ENCODE measurements around the gene GPC6.

Gene GPC6

DNA sequence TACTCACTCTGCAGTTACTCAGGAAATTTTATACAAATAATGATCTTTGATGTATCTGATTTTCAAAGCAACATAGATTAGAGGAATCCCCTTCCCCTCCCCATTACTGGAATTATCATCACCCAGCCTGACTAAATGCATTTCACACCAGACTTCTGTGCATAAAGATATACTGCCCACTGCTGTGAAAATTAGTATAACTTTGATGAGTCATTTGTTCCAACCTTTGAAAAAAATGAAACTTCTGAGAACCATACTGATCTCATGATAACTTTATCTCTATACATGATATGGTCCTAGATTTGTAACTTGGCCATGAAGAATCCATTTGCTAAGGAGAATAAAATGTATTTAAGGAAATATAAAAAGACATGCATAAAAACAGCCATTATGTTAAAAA is 63.9 kb downstream of the GPC6 start:
- no peak overlapping the region for H3K27ac ChIP-seq (ENCODE audit: low read length)
- H3K4me1 ChIP-seq (ENCODE audit: control insufficient read depth, insufficient read depth, low read length): peaks cover 4% of the 10 kb centered on the region; the same call in 1 of the 2 replicates
- DNase-seq (ENCODE audit: low read depth, low spot score): no peak
- no peak overlapping the region for H3K4me3 ChIP-seq (ENCODE audit: low read length)
- no peaks in the 10 kb centered on the region for H3K36me3 ChIP-seq (ENCODE audit: control insufficient read depth, insufficient read depth, low read length)
- H3K27me3 ChIP-seq (ENCODE audit: control insufficient read depth, insufficient read depth, low read length): no peaks in the 10 kb centered on the region
- H3K9me3 ChIP-seq (ENCODE audit: control insufficient read depth, insufficient read depth, low read length): no peaks in the 10 kb centered on the region

GRCh38 chr13:93292366-93292765 is 65.8 kb downstream of the GPC6 start:
- no CpG with 5 or more reads among the region's 1 CpG for WGBS (ENCODE audit: insufficient coverage, insufficient read length)
- H3K36me3 ChIP-seq (ENCODE audit: control insufficient read depth, insufficient read depth, low read length): no peaks in the 10 kb centered on the region
- peaks cover 2% of the 10 kb centered on the region; the same call in 1 of the 2 replicates for H3K4me1 ChIP-seq (ENCODE audit: control insufficient read depth, insufficient read depth, low read length)
- no peaks in the 10 kb centered on the region for H3K27me3 ChIP-seq (ENCODE audit: control insufficient read depth, insufficient read depth, low read length)
- no peaks in the 10 kb centered on the region for H3K9me3 ChIP-seq (ENCODE audit: control insufficient read depth, insufficient read depth, low read length)
- H3K4me3 ChIP-seq (ENCODE audit: low read length): no peak overlapping the region
- no peak overlapping the region for H3K27ac ChIP-seq (ENCODE audit: low read length)
- no peak for DNase-seq (ENCODE audit: low read depth, low spot score)

DNA sequence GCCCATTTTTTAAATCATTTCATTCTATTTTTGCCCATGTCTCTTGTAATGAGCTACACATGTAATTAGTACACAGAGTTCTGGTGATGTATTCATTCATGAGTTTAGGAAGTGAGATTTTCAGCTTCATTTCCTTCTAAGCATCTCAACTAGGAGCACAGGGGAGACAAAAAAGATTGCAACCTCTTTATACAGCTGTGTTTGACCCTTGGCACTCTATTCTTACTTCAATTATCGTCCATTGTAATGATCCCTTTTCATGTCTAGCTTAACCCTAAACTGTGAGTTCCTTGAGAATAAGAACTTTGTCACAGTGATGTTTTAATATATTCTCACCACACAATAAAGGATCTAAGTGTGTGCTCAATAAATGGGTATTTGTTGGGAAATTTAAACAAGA is 67.1 kb downstream of the GPC6 start:
- no CpG with 5 or more reads among the region's 1 CpG for WGBS (ENCODE audit: insufficient coverage, insufficient read length)

DNA sequence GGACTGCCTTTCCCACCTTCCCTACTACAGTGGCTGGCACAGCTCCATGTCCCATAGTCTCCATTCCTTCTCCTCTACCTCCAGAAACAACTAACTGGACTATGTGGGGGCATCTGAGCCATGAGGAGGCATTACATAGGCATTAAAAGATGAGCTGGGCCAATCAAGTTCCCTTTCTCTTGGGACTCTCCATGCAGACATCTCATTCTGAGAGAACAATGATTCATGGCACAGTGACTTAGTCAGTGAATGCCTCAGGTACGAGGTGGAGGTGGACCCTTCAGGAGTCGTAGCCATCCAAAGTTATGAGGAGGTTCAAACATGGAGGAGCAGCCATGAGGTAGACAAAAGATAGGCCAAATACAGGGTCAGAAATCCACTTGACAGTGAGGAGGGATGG is 70.0 kb downstream of the GPC6 start:
- WGBS (ENCODE audit: insufficient coverage, insufficient read length): no CpG with 5 or more reads among the region's 2 CpGs
- no peak overlapping the region for H3K4me3 ChIP-seq (ENCODE audit: low read length)
- H3K27ac ChIP-seq (ENCODE audit: low read length): no peak overlapping the region

More for the DNA sequence above, 67.1 kb downstream of the GPC6 start:
- Histone ChIP-seq H3K27me3 (ENCODE audit: control insufficient read depth, insufficient read depth, low read length) (no peaks in the 10 kb centered on the region), H3K9me3 (ENCODE audit: control insufficient read depth, insufficient read depth, low read length) (no peaks in the 10 kb centered on the region), H3K4me1 (ENCODE audit: control insufficient read depth, insufficient read depth, low read length) (peaks cover under 1% of the 10 kb centered on the region; the same call in 1 of the 2 replicates), H3K36me3 (ENCODE audit: control insufficient read depth, insufficient read depth, low read length) (no peaks in the 10 kb centered on the region), H3K27ac (ENCODE audit: low read length) (no peak overlapping the region), H3K4me3 (ENCODE audit: low read length) (no peak overlapping the region)
- DNase-seq (ENCODE audit: low read depth, low spot score): no peak

GRCh38 chr13:93298713-93299112 is 72.1 kb downstream of the GPC6 start:
- no peak for DNase-seq (ENCODE audit: low read depth, low spot score)
- Histone ChIP-seq H3K4me3 (ENCODE audit: low read length) (no peak overlapping the region), H3K27me3 (ENCODE audit: control insufficient read depth, insufficient read depth, low read length) (no peaks in the 10 kb centered on the region), H3K36me3 (ENCODE audit: control insufficient read depth, insufficient read depth, low read length) (no peaks in the 10 kb centered on the region), H3K27ac (ENCODE audit: low read length) (no peak overlapping the region), H3K4me1 (ENCODE audit: control insufficient read depth, insufficient read depth, low read length) (no peaks in the 10 kb centered on the region), H3K9me3 (ENCODE audit: control insufficient read depth, insufficient read depth, low read length) (no peaks in the 10 kb centered on the region)
- no CpG with 5 or more reads among the region's 4 CpGs for WGBS (ENCODE audit: insufficient coverage, insufficient read length)

More for the DNA sequence above, 70.0 kb downstream of the GPC6 start:
- no peaks in the 10 kb centered on the region for H3K36me3 ChIP-seq (ENCODE audit: control insufficient read depth, insufficient read depth, low read length)
- H3K27me3 ChIP-seq (ENCODE audit: control insufficient read depth, insufficient read depth, low read length): no peaks in the 10 kb centered on the region
- no peaks in the 10 kb centered on the region for H3K9me3 ChIP-seq (ENCODE audit: control insufficient read depth, insufficient read depth, low read length)
- no peak for DNase-seq (ENCODE audit: low read depth, low spot score)
- H3K4me1 ChIP-seq (ENCODE audit: control insufficient read depth, insufficient read depth, low read length): no peaks in the 10 kb centered on the region

DNA sequence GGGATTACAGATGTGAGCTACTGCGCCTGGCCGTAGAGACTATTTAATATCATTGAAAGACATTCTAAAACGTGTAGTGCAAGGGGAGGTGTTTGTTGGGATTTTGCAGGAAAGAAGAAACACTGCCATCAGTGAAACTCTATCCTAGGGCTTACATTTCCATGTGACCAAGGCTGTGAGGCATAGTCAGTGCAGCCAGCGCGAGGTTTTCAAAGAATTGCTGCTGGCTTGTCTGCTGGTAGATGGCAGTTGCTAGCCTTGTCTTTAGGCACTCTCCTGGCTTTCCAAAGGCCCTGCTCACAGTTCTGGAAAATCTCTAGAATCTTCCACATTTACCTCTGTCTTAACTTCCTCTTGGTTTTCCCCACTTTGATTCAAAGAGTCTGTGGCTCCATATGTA is 77.5 kb downstream of the GPC6 start:
- Histone ChIP-seq H3K4me3 (ENCODE audit: low read length) (no peak overlapping the region), H3K4me1 (ENCODE audit: control insufficient read depth, insufficient read depth, low read length) (no peaks in the 10 kb centered on the region; the same call in 1 of the 2 replicates), H3K9me3 (ENCODE audit: control insufficient read depth, insufficient read depth, low read length) (no peaks in the 10 kb centered on the region), H3K27me3 (ENCODE audit: control insufficient read depth, insufficient read depth, low read length) (no peaks in the 10 kb centered on the region), H3K36me3 (ENCODE audit: control insufficient read depth, insufficient read depth, low read length) (no peaks in the 10 kb centered on the region), H3K27ac (ENCODE audit: low read length) (no peak overlapping the region)
- WGBS (ENCODE audit: insufficient coverage, insufficient read length): no CpG with 5 or more reads among the region's 5 CpGs
- no peak for DNase-seq (ENCODE audit: low read depth, low spot score)

GRCh38 chr13:93304868-93305613 is 78.4 kb downstream of the GPC6 start:
- no CpG with 5 or more reads among the region's 6 CpGs for WGBS (ENCODE audit: insufficient coverage, insufficient read length)
- no peak overlapping the region for H3K4me3 ChIP-seq (ENCODE audit: low read length)
- no peaks in the 10 kb centered on the region for H3K36me3 ChIP-seq (ENCODE audit: control insufficient read depth, insufficient read depth, low read length)
- no peak overlapping the region for H3K27ac ChIP-seq (ENCODE audit: low read length)
- H3K9me3 ChIP-seq (ENCODE audit: control insufficient read depth, insufficient read depth, low read length): no peaks in the 10 kb centered on the region
- H3K27me3 ChIP-seq (ENCODE audit: control insufficient read depth, insufficient read depth, low read length): no peaks in the 10 kb centered on the region
- DNase-seq (ENCODE audit: low read depth, low spot score): no peak
- H3K4me1 ChIP-seq (ENCODE audit: control insufficient read depth, insufficient read depth, low read length): no peaks in the 10 kb centered on the region; the same call in 1 of the 2 replicates

DNA sequence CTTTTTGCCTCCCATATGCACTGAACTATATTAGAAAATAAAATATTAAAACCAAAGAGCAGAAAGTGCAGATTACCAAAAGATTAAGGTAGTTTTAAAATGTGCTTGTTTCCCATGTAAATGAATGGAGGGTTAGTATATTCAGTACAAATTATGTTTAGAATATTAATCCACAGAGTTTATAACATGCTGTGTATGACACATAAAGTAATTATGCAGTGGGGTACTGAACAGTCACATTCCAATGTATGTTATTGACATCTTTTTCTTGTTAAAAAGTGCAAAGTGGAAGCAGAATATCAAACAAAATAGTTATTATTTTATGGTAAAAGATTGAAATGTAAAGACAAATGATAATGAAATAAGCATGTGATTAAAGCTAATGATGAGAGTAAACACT is 79.3 kb downstream of the GPC6 start:
- Histone ChIP-seq H3K9me3 (ENCODE audit: control insufficient read depth, insufficient read depth, low read length) (no peaks in the 10 kb centered on the region), H3K36me3 (ENCODE audit: control insufficient read depth, insufficient read depth, low read length) (no peaks in the 10 kb centered on the region), H3K27me3 (ENCODE audit: control insufficient read depth, insufficient read depth, low read length) (no peaks in the 10 kb centered on the region), H3K27ac (ENCODE audit: low read length) (no peak overlapping the region), H3K4me3 (ENCODE audit: low read length) (no peak overlapping the region), H3K4me1 (ENCODE audit: control insufficient read depth, insufficient read depth, low read length) (no peaks in the 10 kb centered on the region; the same call in 1 of the 2 replicates)
- no peak for DNase-seq (ENCODE audit: low read depth, low spot score)

- Histone ChIP-seq H3K27ac (ENCODE audit: low read length) (no peak overlapping the region), H3K27me3 (ENCODE audit: control insufficient read depth, insufficient read depth, low read length) (no peaks in the 10 kb centered on the region), H3K4me1 (ENCODE audit: control insufficient read depth, insufficient read depth, low read length) (no peaks in the 10 kb centered on the region; the same call in 1 of the 2 replicates), H3K36me3 (ENCODE audit: control insufficient read depth, insufficient read depth, low read length) (no peaks in the 10 kb centered on the region), H3K9me3 (ENCODE audit: control insufficient read depth, insufficient read depth, low read length) (no peaks in the 10 kb centered on the region), H3K4me3 (ENCODE audit: low read length) (no peak overlapping the region)
- DNase-seq (ENCODE audit: low read depth, low spot score): no peak
Measured at GRCh38 chr13:93307136-93307535, 80.5 kb downstream of the GPC6 start.

- WGBS (ENCODE audit: insufficient coverage, insufficient read length): no CpG with 5 or more reads among the region's 5 CpGs
- no peak for DNase-seq (ENCODE audit: low read depth, low spot score)
- Histone ChIP-seq H3K36me3 (ENCODE audit: control insufficient read depth, insufficient read depth, low read length) (no peaks in the 10 kb centered on the region), H3K9me3 (ENCODE audit: control insufficient read depth, insufficient read depth, low read length) (no peaks in the 10 kb centered on the region), H3K27me3 (ENCODE audit: control insufficient read depth, insufficient read depth, low read length) (no peaks in the 10 kb centered on the region), H3K4me3 (ENCODE audit: low read length) (no peak overlapping the region), H3K27ac (ENCODE audit: low read length) (no peak overlapping the region), H3K4me1 (ENCODE audit: control insufficient read depth, insufficient read depth, low read length) (no peaks in the 10 kb centered on the region; the same call in 1 of the 2 replicates)
Measured at GRCh38 chr13:93307651-93308050, 81.0 kb downstream of the GPC6 start.

DNA sequence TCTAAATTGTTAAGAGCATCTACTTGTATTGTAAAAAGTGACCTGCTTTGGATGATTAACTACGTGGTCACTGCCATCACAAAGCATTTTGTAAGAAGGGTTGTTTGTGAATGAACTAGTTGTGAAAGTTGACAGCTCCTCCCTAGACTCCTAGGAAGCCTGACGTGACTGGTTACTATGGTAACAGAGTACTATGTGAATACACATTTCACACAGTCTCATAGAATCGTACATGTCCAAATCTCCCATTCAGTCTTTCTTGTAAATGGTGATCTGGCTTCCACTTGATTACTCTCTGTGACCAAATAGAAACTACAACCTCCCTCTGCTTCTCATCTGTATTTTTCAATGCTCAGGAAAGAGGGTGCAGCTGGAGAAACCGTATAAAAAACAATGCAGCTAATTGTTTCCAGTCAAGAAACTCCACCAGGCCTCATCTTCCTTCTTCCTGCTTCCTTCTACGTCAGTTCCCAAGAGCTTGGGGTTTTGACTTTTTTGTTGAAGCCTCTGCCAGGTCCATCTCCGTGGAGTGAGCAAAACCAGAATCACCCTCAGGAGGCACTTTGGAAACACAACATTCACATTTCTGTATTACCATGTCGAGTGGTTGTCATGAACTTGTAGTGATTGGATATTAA is 83.4 kb downstream of the GPC6 start:
- H3K4me1 ChIP-seq (ENCODE audit: control insufficient read depth, insufficient read depth, low read length): no peaks in the 10 kb centered on the region
- DNase-seq (ENCODE audit: low read depth, low spot score): no peak
- H3K9me3 ChIP-seq (ENCODE audit: control insufficient read depth, insufficient read depth, low read length): no peaks in the 10 kb centered on the region
- no peaks in the 10 kb centered on the region for H3K36me3 ChIP-seq (ENCODE audit: control insufficient read depth, insufficient read depth, low read length)
- H3K27me3 ChIP-seq (ENCODE audit: control insufficient read depth, insufficient read depth, low read length): no peaks in the 10 kb centered on the region
- no peak overlapping the region for H3K4me3 ChIP-seq (ENCODE audit: low read length)
- WGBS (ENCODE audit: insufficient coverage, insufficient read length): no CpG with 5 or more reads among the region's 7 CpGs
- H3K27ac ChIP-seq (ENCODE audit: low read length): no peak overlapping the region

Measured in iPS DF 6.9 (cell line).